HepG2 (cell line): ENCODE measurements around the gene TMEM253. TPM values are rescaled to one million over a fixed set of nuclear protein-coding genes. Genes with fewer than 3 reads are reported as not detected.

Experiments
- ATF6 ChIP-seq: sonication (generic); formaldehyde crosslinking; conservative IDR thresholded peaks from 2 replicates; pipeline ENCODE4 v1.4.0; 2020; ENCODE audit warnings: missing genetic modification reagents
- FLYWCH1 ChIP-seq: sonication (generic); formaldehyde crosslinking; IDR thresholded peaks from 2 replicates; pipeline ENCODE4 v1.8.1; 2023; ENCODE audit warnings: mild to moderate bottlenecking, missing genetic modification reagents
- JDP2 ChIP-seq: sonication (generic); formaldehyde crosslinking; IDR thresholded peaks from 2 replicates; pipeline ENCODE4 v1.8.1; 2022; ENCODE audit warnings: missing genetic modification reagents, borderline replicate concordance
- KDM5B ChIP-seq: sonication (generic); formaldehyde crosslinking; IDR thresholded peaks from 2 replicates; pipeline ENCODE4 v1.4.0; 2020; ENCODE audit warnings: missing genetic modification reagents, mild to moderate bottlenecking, borderline replicate concordance
- POLR2G ChIP-seq: fragments of 200-400 bp; formaldehyde crosslinking; IDR thresholded peaks from 2 replicates; pipeline ENCODE4 v1.6.1; 2018; ENCODE audit warnings: mild to moderate bottlenecking, low read depth, low read length, moderate library complexity
- SP4 ChIP-seq: sonication (generic); formaldehyde crosslinking; IDR thresholded peaks from 2 replicates; pipeline ENCODE4 v1.8.1; 2023; ENCODE audit warnings: mild to moderate bottlenecking, missing genetic modification reagents
- ZNF17 ChIP-seq: sonication (generic); formaldehyde crosslinking; IDR thresholded peaks from 2 replicates; pipeline ENCODE4 v1.5.0; 2020; ENCODE audit warnings: mild to moderate bottlenecking, missing genetic modification reagents
- ZNF251 ChIP-seq: sonication (generic); formaldehyde crosslinking; IDR thresholded peaks from 2 replicates; pipeline ENCODE4 v1.9.0; 2021; ENCODE audit warnings: mild to moderate bottlenecking, missing genetic modification reagents
- ZNF350 ChIP-seq: sonication (generic); formaldehyde crosslinking; IDR thresholded peaks from 2 replicates; pipeline ENCODE4 v1.4.0; 2020; ENCODE audit warnings: mild to moderate bottlenecking, low read depth, missing genetic modification reagents, borderline replicate concordance
- ZNF569 ChIP-seq: sonication (generic); formaldehyde crosslinking; IDR thresholded peaks from 2 replicates; pipeline ENCODE4 v1.5.0; 2020; ENCODE audit warnings: mild to moderate bottlenecking, missing genetic modification reagents, moderate library complexity, borderline replicate concordance
- ZNF589 ChIP-seq: sonication (generic); formaldehyde crosslinking; conservative IDR thresholded peaks from 2 replicates; pipeline ENCODE4 v1.8.0; 2022; ENCODE audit warnings: mild to moderate bottlenecking, moderate library complexity, missing genetic modification reagents
- ZNF615 ChIP-seq: sonication (generic); formaldehyde crosslinking; IDR thresholded peaks from 2 replicates; pipeline ENCODE4 v1.5.0; 2020; ENCODE audit warnings: mild to moderate bottlenecking, missing genetic modification reagents, borderline replicate concordance
- ZNF674 ChIP-seq: sonication (generic); formaldehyde crosslinking; IDR thresholded peaks from 2 replicates; pipeline ENCODE4 v1.5.0; 2020; ENCODE audit warnings: low read depth, mild to moderate bottlenecking, missing genetic modification reagents
- ZSCAN21 ChIP-seq: sonication (generic); formaldehyde crosslinking; IDR thresholded peaks from 2 replicates; pipeline ENCODE4 v1.8.0; 2022; ENCODE audit warnings: mild to moderate bottlenecking, missing genetic modification reagents, moderate library complexity, borderline replicate concordance
- polyA plus RNA-seq, 8 experiments: library from polyadenylated mRNA; depleted of rRNA in 3 of 8; stranded (reverse) in 7 of 8; unstranded in 1 of 8; fragments of >200 nt; fragmentation: Illumina TruSeq in 4 of 8; extraction: Trizol in 4 of 8; gene quantifications; 2 replicates each; pipeline versions ENCODE4 v1.2.1 to v1.2.3, GENCODE V29; 2011 to 2016; ENCODE audit warnings: low read depth in 4 of 8, missing spikeins in 1 of 8, mixed read lengths in 1 of 8; ENCODE audit not compliant: insufficient read depth in 1 of 8
- total RNA-seq, 5 experiments: library from RNA; depleted of rRNA; stranded (reverse); fragments of >200 nt; fragmentation: Illumina TruSeq; extraction: Trizol; gene quantifications; 2 replicates each; pipeline ENCODE4 v1.2.3, GENCODE V29; 2016; ENCODE audit warnings: low read depth in 1 of 5
- TF ChIP-seq, protein P1 (sequence below): sonication (generic); formaldehyde crosslinking; IDR thresholded peaks from 2 replicates; pipeline ENCODE4 v1.5.0; 2020; ENCODE audit warnings: mild to moderate bottlenecking, missing genetic modification reagents
- TF ChIP-seq, protein P2 (sequence below): sonication (generic); formaldehyde crosslinking; IDR thresholded peaks from 2 replicates; pipeline ENCODE4 v1.4.0; 2020; ENCODE audit warnings: missing genetic modification reagents
- TF ChIP-seq, protein P3 (sequence below): sonication (generic); formaldehyde crosslinking; IDR thresholded peaks from 2 replicates; pipeline ENCODE4 v1.5.1; 2020; ENCODE audit warnings: missing genetic modification reagents, mild to moderate bottlenecking, borderline replicate concordance

The TMEM253 gene
- total and polyA plus RNA-seq, 2 of the 13 experiments (the other 11 are each of a cell fraction or from before 2014, with no cell fraction given), result 0.29 to 0.45 TPM

GRCh38 chr14:21103710-21104447 is 3.0 kb downstream of the TMEM253 start (continued):
- TF ChIP-seq, protein P1, sequence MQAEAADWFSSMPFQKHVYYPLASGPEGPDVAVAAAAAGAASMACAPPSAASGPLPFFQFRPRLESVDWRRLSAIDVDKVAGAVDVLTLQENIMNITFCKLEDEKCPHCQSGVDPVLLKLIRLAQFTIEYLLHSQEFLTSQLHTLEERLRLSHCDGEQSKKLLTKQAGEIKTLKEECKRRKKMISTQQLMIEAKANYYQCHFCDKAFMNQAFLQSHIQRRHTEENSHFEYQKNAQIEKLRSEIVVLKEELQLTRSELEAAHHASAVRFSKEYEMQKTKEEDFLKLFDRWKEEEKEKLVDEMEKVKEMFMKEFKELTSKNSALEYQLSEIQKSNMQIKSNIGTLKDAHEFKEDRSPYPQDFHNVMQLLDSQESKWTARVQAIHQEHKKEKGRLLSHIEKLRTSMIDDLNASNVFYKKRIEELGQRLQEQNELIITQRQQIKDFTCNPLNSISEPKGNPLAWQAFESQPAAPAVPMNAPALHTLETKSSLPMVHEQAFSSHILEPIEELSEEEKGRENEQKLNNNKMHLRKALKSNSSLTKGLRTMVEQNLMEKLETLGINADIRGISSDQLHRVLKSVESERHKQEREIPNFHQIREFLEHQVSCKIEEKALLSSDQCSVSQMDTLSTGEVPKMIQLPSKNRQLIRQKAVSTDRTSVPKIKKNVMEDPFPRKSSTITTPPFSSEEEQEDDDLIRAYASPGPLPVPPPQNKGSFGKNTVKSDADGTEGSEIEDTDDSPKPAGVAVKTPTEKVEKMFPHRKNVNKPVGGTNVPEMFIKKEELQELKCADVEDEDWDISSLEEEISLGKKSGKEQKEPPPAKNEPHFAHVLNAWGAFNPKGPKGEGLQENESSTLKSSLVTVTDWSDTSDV (CRISPR knock-in tag), result peak; percentile 79
- TF ChIP-seq JDP2 (CRISPR knock-in tag) (no peak; the same call in 1 of the 2 replicates), ATF6 (CRISPR knock-in tag) (peak; percentile 91), FLYWCH1 (CRISPR knock-in tag) (peak; percentile 97), ZNF17 (CRISPR knock-in tag) (no peak), ZNF350 (CRISPR knock-in tag) (peak; percentile 99; the same call in 1 of the 2 replicates), KDM5B (CRISPR knock-in tag) (peak; percentile 100), POLR2G (peak; percentile 98), ZNF615 (peak; percentile 76), ZNF674 (peak; percentile 99; the same call in 1 of the 2 replicates), ZNF589 (CRISPR knock-in tag) (peak; percentile 98; the same call in 1 of the 2 replicates), ZNF251 (CRISPR knock-in tag) (peak; percentile 89; the same call in 1 of the 2 replicates), ZNF569 (peak; percentile 89; the same call in 1 of the 2 replicates), SP4 (CRISPR knock-in tag) (peak; percentile 92), ZSCAN21 (CRISPR knock-in tag) (peak; percentile 98)
- TF ChIP-seq, protein P2, sequence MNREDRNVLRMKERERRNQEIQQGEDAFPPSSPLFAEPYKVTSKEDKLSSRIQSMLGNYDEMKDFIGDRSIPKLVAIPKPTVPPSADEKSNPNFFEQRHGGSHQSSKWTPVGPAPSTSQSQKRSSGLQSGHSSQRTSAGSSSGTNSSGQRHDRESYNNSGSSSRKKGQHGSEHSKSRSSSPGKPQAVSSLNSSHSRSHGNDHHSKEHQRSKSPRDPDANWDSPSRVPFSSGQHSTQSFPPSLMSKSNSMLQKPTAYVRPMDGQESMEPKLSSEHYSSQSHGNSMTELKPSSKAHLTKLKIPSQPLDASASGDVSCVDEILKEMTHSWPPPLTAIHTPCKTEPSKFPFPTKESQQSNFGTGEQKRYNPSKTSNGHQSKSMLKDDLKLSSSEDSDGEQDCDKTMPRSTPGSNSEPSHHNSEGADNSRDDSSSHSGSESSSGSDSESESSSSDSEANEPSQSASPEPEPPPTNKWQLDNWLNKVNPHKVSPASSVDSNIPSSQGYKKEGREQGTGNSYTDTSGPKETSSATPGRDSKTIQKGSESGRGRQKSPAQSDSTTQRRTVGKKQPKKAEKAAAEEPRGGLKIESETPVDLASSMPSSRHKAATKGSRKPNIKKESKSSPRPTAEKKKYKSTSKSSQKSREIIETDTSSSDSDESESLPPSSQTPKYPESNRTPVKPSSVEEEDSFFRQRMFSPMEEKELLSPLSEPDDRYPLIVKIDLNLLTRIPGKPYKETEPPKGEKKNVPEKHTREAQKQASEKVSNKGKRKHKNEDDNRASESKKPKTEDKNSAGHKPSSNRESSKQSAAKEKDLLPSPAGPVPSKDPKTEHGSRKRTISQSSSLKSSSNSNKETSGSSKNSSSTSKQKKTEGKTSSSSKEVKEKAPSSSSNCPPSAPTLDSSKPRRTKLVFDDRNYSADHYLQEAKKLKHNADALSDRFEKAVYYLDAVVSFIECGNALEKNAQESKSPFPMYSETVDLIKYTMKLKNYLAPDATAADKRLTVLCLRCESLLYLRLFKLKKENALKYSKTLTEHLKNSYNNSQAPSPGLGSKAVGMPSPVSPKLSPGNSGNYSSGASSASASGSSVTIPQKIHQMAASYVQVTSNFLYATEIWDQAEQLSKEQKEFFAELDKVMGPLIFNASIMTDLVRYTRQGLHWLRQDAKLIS (CRISPR knock-in tag), result 0 out of 2 replicates have a peak, but pooled peaks have one; percentile 42
- TF ChIP-seq, protein P3, sequence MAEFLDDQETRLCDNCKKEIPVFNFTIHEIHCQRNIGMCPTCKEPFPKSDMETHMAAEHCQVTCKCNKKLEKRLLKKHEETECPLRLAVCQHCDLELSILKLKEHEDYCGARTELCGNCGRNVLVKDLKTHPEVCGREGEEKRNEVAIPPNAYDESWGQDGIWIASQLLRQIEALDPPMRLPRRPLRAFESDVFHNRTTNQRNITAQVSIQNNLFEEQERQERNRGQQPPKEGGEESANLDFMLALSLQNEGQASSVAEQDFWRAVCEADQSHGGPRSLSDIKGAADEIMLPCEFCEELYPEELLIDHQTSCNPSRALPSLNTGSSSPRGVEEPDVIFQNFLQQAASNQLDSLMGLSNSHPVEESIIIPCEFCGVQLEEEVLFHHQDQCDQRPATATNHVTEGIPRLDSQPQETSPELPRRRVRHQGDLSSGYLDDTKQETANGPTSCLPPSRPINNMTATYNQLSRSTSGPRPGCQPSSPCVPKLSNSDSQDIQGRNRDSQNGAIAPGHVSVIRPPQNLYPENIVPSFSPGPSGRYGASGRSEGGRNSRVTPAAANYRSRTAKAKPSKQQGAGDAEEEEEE (CRISPR knock-in tag), result peak; percentile 99; the same call in 1 of the 2 replicates
